IMR-90 (cell line): ENCODE data around the gene WNT6. TPM values are rescaled to one million over a fixed set of nuclear protein-coding genes. Genes with fewer than 3 reads are reported as not detected.

Source experiments
- ATAC-seq: fragments of 200-7000 bp; cut with Tn5 transposase; 2 replicates; pipeline ENCODE4 v1.9.1; 2020; ENCODE audit warnings: low read depth, mild to moderate bottlenecking, moderate library complexity
- BruUV-seq: library from RNA; stranded (reverse); fragments of 400-500 nt; replicated peaks from 2 replicates; lab custom pipeline; 2021; lab: Mats Ljungman, UMichigan
- CTCF ChIA-PET: fragments of 300-600 bp; formaldehyde crosslinking; extraction: SDS; loops from one replicate; lab custom pipeline; 2021; ENCODE audit warnings: antibody characterized with exemption; lab: Yijun Ruan, JAX
- POLR2A ChIA-PET: fragments of 300-600 bp; sonication (Branson Sonifier 250); formaldehyde crosslinking; loops from one replicate; lab custom pipeline; 2022; ENCODE audit warnings: antibody characterized with exemption; ENCODE audit not compliant: unreplicated experiment; lab: Charles Lee
- DNase-seq: peaks from one replicate; pipeline ENCODE4 v3.0.0; 2013
- H2AFZ ChIP-seq: replicated peaks from 2 replicates; pipeline ENCODE3; 2013; ENCODE audit warnings: low read length, mild to moderate bottlenecking; ENCODE audit not compliant: poor library complexity
- H2AK5ac ChIP-seq: 2 replicates; pipeline ENCODE4 v1.6.1; 2013; ENCODE audit warnings: low read depth, low read length, inconsistent platforms
- H2AK9ac ChIP-seq: replicated peaks from 2 replicates; pipeline ENCODE3; 2013; ENCODE audit warnings: mild to moderate bottlenecking, low read depth, low read length, moderate library complexity; ENCODE audit not compliant: poor library complexity
- H2BK120ac ChIP-seq: 2 replicates; pipeline ENCODE4 v1.6.1; 2013; ENCODE audit warnings: low read depth, low read length, inconsistent platforms
- H2BK15ac ChIP-seq: 3 replicates; pipeline ENCODE4 v1.6.1; 2013; ENCODE audit warnings: low read depth, low read length, inconsistent platforms
- H2BK20ac ChIP-seq: 2 replicates; pipeline ENCODE4 v1.6.1; 2013; ENCODE audit warnings: low read depth, mild to moderate bottlenecking, inconsistent platforms, low read length, moderate library complexity
- H2BK5ac ChIP-seq: 2 replicates; pipeline ENCODE4 v1.6.1; 2013; ENCODE audit warnings: mild to moderate bottlenecking, low read depth, low read length, inconsistent platforms; ENCODE audit not compliant: poor library complexity, severe bottlenecking
- H3K14ac ChIP-seq: replicated peaks from 2 replicates; pipeline ENCODE4 v1.6.1; 2013; ENCODE audit warnings: low read depth, low read length, inconsistent platforms
- H3K18ac ChIP-seq: 2 replicates; pipeline ENCODE4 v1.6.1; 2013; ENCODE audit warnings: low read depth, low read length, control low read depth
- H3K23ac ChIP-seq: 2 replicates; pipeline ENCODE4 v1.6.1; 2013; ENCODE audit warnings: low read depth, low read length, inconsistent platforms
- H3K27ac ChIP-seq: 2 replicates; pipeline ENCODE4 v1.5.1; 2013; ENCODE audit warnings: mild to moderate bottlenecking, control low read depth, low read length; ENCODE audit not compliant: insufficient read depth
- H3K27me3 ChIP-seq: 2 replicates; pipeline ENCODE4 v1.6.1; 2013; ENCODE audit warnings: low read length; ENCODE audit not compliant: control insufficient read depth, insufficient read depth
- H3K36me3 ChIP-seq: 2 replicates; pipeline ENCODE4 v1.6.1; 2013; ENCODE audit warnings: low read length, mixed read lengths; ENCODE audit not compliant: control insufficient read depth, insufficient read depth
- H3K4ac ChIP-seq: 2 replicates; pipeline ENCODE4 v1.6.1; 2013; ENCODE audit warnings: low read depth, low read length, inconsistent platforms
- H3K4me1 ChIP-seq: 2 replicates; pipeline ENCODE4 v1.6.1; 2013; ENCODE audit warnings: low read length, mixed read lengths; ENCODE audit not compliant: control insufficient read depth, insufficient read depth
- H3K4me2 ChIP-seq: 2 replicates; pipeline ENCODE4 v1.6.1; 2013; ENCODE audit warnings: low read depth, mild to moderate bottlenecking, control low read depth, low read length, moderate library complexity
- H3K4me3 ChIP-seq: 2 replicates; pipeline ENCODE4 v1.5.1; 2013; ENCODE audit warnings: low read depth, mild to moderate bottlenecking, control low read depth, low read length, moderate library complexity; ENCODE audit not compliant: insufficient read depth
- H3K56ac ChIP-seq: 2 replicates; pipeline ENCODE4 v1.6.1; 2013; ENCODE audit warnings: low read length, inconsistent platforms; ENCODE audit not compliant: insufficient read depth; ENCODE audit errors: extremely low read depth
- H3K79me1 ChIP-seq, 2 experiments: 2 replicates each; pipeline ENCODE4 v1.6.1; 2013; ENCODE audit warnings: low read length in 2 of 2, inconsistent platforms in 1 of 2, low read depth in 1 of 2
- H3K9ac ChIP-seq: 2 replicates; pipeline ENCODE4 v1.6.1; 2013; ENCODE audit warnings: low read depth, low read length, control low read depth
- H3K9me1 ChIP-seq: 2 replicates; pipeline ENCODE4 v1.6.1; 2013; ENCODE audit warnings: low read length, inconsistent platforms; ENCODE audit not compliant: insufficient read depth
- H3K9me3 ChIP-seq: 2 replicates; pipeline ENCODE4 v1.6.1; 2013; ENCODE audit warnings: low read length; ENCODE audit not compliant: control insufficient read depth, insufficient read depth
- H4K20me1 ChIP-seq: 2 replicates; pipeline ENCODE4 v1.6.1; 2013; ENCODE audit warnings: low read length, inconsistent platforms; ENCODE audit not compliant: insufficient read depth
- H4K5ac ChIP-seq: 2 replicates; pipeline ENCODE4 v1.6.1; 2013; ENCODE audit warnings: mild to moderate bottlenecking, low read depth, low read length, control low read depth
- H4K8ac ChIP-seq, 2 experiments: 2 replicates each; pipeline ENCODE4 v1.6.1; 2013; ENCODE audit warnings: low read depth in 2 of 2, low read length in 2 of 2, control low read depth in 1 of 2, inconsistent platforms in 1 of 2
- H4K91ac ChIP-seq: 2 replicates; pipeline ENCODE4 v1.6.1; 2013; ENCODE audit warnings: low read depth, low read length, inconsistent platforms; ENCODE audit not compliant: insufficient read depth
- BHLHE40 ChIP-seq: fragments of 150-350 bp; IDR thresholded peaks from 2 replicates; pipeline ENCODE4 v1.6.1; 2016; ENCODE audit warnings: mild to moderate bottlenecking, low read depth, low read length
- CEBPB ChIP-seq: IDR thresholded peaks from 2 replicates; pipeline ENCODE4 v1.6.1; 2012; ENCODE audit warnings: low read depth, low read length, improper control_type of control experiment
- CHD1 ChIP-seq: IDR thresholded peaks from 2 replicates; pipeline ENCODE4 v1.6.1; 2012; ENCODE audit warnings: low read depth, low read length, improper control_type of control experiment
- MAFK ChIP-seq: IDR thresholded peaks from 2 replicates; pipeline ENCODE4 v1.6.1; 2012; ENCODE audit warnings: low read depth, low read length, improper control_type of control experiment
- MAZ ChIP-seq: IDR thresholded peaks from 2 replicates; pipeline ENCODE4 v1.6.1; 2012; ENCODE audit warnings: low read depth, mild to moderate bottlenecking, low read length, improper control_type of control experiment, moderate library complexity, borderline replicate concordance
- MXI1 ChIP-seq: IDR thresholded peaks from 2 replicates; pipeline ENCODE4 v1.6.1; 2012; ENCODE audit warnings: low read depth, mild to moderate bottlenecking, low read length, moderate library complexity, borderline replicate concordance
- NFE2L2 ChIP-seq: fragments of 150-350 bp; IDR thresholded peaks from 2 replicates; pipeline ENCODE4 v1.6.1; 2016; ENCODE audit warnings: low read depth, mild to moderate bottlenecking, low read length
- POLR2A ChIP-seq: IDR thresholded peaks from 2 replicates; pipeline ENCODE4 v1.6.1; 2012; ENCODE audit warnings: mild to moderate bottlenecking, low read depth, low read length
- RAD21 ChIP-seq: IDR thresholded peaks from 2 replicates; pipeline ENCODE4 v1.6.1; 2012; ENCODE audit warnings: low read length, improper control_type of control experiment
- RFX5 ChIP-seq: IDR thresholded peaks from 2 replicates; pipeline ENCODE4 v1.8.0; 2012; ENCODE audit warnings: low read depth, mild to moderate bottlenecking, low read length, moderate library complexity
- SMC3 ChIP-seq: fragments of 150-350 bp; IDR thresholded peaks from 2 replicates; pipeline ENCODE4 v1.6.1; 2016; ENCODE audit warnings: low read depth, mild to moderate bottlenecking, antibody characterized with exemption, low read length, moderate library complexity
- WGBS, 2 experiments: methylation state at CpG; one replicate each; pipeline versions ENCODE4 v1.1.5 to v1.1.7; 2013; ENCODE audit warnings: missing lambda C conversion rate in 2 of 2; ENCODE audit not compliant: insufficient read length in 1 of 2; ENCODE audit errors: extremely low coverage in 2 of 2; 5-methylcytosine and 5-hydroxymethylcytosine counted together
- dilution Hi-C: fragments of 300-500 bp; cut with HindIII; formaldehyde crosslinking; loops from one replicate; pipeline ENCODE4 v1.14.3; 2018; ENCODE audit warnings: low sequenced_read_pairs; ENCODE audit not compliant: unreplicated experiment
- in situ Hi-C: fragments of 300-500 bp; cut with MboI; formaldehyde crosslinking; loops from 3 replicates; pipeline ENCODE4 v1.14.3; 2019; ENCODE audit warnings: low sequenced_read_pairs, inconsistent platforms, mixed read lengths
- intact Hi-C: fragments of 100-400 bp; cut with micrococcal nuclease; formaldehyde crosslinking; loops from 2 replicates; pipeline ENCODE4 v1.10.0; 2022
- polyA plus RNA-seq, 3 experiments: library from polyadenylated mRNA; depleted of rRNA; stranded (reverse); fragments of >200 nt; gene quantifications; 2 replicates each; pipeline ENCODE4 v1.2.3, GENCODE V29; 2012; ENCODE audit warnings: low replicate concordance in 1 of 3
- total RNA-seq: library from RNA; depleted of rRNA; stranded (reverse); fragments of >200 nt; gene quantifications from 2 replicates; pipeline ENCODE4 v1.2.3, GENCODE V29; 2012
- TF ChIP-seq, protein P1 (sequence below): conservative IDR thresholded peaks from 2 replicates; pipeline ENCODE4 v1.5.1; 2012; ENCODE audit warnings: mild to moderate bottlenecking, low read depth, low read length, improper control_type of control experiment
- TF ChIP-seq, protein P2 (sequence below): fragments of 150-350 bp; IDR thresholded peaks from 2 replicates; pipeline ENCODE4 v1.6.1; 2017; ENCODE audit warnings: mild to moderate bottlenecking, antibody characterized with exemption, low read length, low read depth

WNT6 gene
- total and polyA plus RNA-seq, 2 of the 4 experiments (the other 2 are of a cell fraction) = not detected

DNA sequence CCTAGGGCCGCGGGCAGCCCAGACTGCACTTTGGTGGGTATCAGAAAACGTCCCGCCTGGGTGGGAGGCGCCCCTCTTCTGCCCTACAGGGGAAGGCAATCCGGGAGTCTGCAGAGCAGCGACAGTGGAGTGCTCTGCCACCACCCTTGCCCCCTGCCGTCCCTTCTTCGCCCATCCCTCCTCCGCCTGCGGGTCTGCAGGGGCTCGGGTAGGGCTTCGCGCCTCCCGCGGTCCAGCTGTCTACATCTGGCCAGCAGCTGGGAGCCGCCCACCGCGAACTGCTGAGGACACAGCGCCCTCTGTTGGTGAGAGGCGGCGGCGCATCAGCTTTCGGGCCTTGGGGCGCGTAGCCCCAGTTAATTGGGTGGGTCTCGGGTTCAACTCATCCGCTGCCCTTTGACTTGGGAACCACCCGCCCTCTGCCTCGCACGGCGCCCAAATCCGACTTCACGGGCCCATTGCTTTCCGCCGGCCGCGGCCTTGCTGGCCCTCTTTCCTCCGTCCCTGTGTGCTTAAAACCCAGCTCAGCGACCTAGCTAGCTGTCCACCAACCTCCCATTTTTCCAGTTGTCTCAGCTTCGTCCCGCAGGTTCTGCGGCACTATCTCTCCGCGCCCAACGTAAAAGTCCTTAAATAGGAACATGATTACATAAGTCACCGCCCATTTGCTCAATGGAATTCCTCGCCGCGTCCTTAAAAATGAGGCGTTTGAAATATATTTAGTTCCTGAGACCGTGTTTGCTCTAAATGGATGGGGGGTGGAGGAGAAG lies 38.7 kb downstream of the WNT6 start:
- H3K4me2 ChIP-seq = peak overlapping the region; percentile 44
- POLR2A ChIA-PET = interaction anchor here (0.5 kb wide), 1 partner anchor 105 kb away, joined by 9 read pairs; no protein-coding TSS in a partner anchor

More for the DNA sequence above, 38.7 kb downstream of the WNT6 start:
- TF ChIP-seq, protein P1, sequence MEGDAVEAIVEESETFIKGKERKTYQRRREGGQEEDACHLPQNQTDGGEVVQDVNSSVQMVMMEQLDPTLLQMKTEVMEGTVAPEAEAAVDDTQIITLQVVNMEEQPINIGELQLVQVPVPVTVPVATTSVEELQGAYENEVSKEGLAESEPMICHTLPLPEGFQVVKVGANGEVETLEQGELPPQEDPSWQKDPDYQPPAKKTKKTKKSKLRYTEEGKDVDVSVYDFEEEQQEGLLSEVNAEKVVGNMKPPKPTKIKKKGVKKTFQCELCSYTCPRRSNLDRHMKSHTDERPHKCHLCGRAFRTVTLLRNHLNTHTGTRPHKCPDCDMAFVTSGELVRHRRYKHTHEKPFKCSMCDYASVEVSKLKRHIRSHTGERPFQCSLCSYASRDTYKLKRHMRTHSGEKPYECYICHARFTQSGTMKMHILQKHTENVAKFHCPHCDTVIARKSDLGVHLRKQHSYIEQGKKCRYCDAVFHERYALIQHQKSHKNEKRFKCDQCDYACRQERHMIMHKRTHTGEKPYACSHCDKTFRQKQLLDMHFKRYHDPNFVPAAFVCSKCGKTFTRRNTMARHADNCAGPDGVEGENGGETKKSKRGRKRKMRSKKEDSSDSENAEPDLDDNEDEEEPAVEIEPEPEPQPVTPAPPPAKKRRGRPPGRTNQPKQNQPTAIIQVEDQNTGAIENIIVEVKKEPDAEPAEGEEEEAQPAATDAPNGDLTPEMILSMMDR = peak; percentile 79
- TF ChIP-seq POLR2A = no peak
- TF ChIP-seq RFX5 = no peak
- TF ChIP-seq MAZ = no peak
- TF ChIP-seq NFE2L2 = no peak
- no peak for TF ChIP-seq BHLHE40
- peak; percentile 44 for TF ChIP-seq SMC3
- no peak for TF ChIP-seq MXI1
- TF ChIP-seq MAFK = no peak
- TF ChIP-seq, protein P2, sequence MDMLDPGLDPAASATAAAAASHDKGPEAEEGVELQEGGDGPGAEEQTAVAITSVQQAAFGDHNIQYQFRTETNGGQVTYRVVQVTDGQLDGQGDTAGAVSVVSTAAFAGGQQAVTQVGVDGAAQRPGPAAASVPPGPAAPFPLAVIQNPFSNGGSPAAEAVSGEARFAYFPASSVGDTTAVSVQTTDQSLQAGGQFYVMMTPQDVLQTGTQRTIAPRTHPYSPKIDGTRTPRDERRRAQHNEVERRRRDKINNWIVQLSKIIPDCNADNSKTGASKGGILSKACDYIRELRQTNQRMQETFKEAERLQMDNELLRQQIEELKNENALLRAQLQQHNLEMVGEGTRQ = no peak
- no peak for TF ChIP-seq CHD1
- peak; percentile 66 for TF ChIP-seq RAD21
- TF ChIP-seq CEBPB = no peak
- Histone ChIP-seq H2AK9ac (no peak overlapping the region), H3K9ac (no peak overlapping the region), H3K9me3 (peaks cover 4% of the 10 kb centered on the region; the same call in 1 of the 2 replicates), H2BK5ac (no peak overlapping the region), H3K79me1 (no peaks in the 10 kb centered on the region), H2BK20ac (no peak overlapping the region), H3K36me3 (no peaks in the 10 kb centered on the region), H4K20me1 (no peaks in the 10 kb centered on the region), H4K8ac (no peak overlapping the region), H3K14ac (no peak overlapping the region), H3K23ac (no peak overlapping the region), H3K9me1 (no peaks in the 10 kb centered on the region), H3K4me1 (peaks cover 3% of the 10 kb centered on the region; the same call in 1 of the 2 replicates), H2BK15ac (no peak overlapping the region), H4K91ac (no peak overlapping the region), H3K27me3 (peaks cover 77% of the 10 kb centered on the region), H3K27ac (no peak overlapping the region), H2BK120ac (no peak overlapping the region), H3K4me3 (no peak overlapping the region), H3K56ac (no peak overlapping the region), H3K4ac (no peak overlapping the region), H2AFZ (peak overlapping the region; percentile 74), H3K18ac (no peak overlapping the region), H2AK5ac (no peak overlapping the region), H4K5ac (no peak overlapping the region)
- WGBS, 2 experiments = 2% methylated on average over 28 of the region's 52 CpGs; no CpG with 5 or more reads in 1 of the 2 experiments
- ATAC-seq (peak; percentile 86), DNase-seq (peak; percentile 18)
- dilution Hi-C loops = no loop called here
- BruUV-seq = no TSS peak
- intact Hi-C loops = loop anchor here (1.0 to 2.0 kb wide), 2 partner anchors 22 to 45 kb away; no protein-coding TSS in a partner anchor
- in situ Hi-C loops = no loop called here
- CTCF ChIA-PET = interaction anchor here (0.7 to 3.7 kb wide), 10 partner anchors 11 to 257 kb away, joined by 3 to 49 read pairs (median 4); partner anchors contain the start of gene WNT10A
